Transverse colon (tissue), 4 donors: ENCODE measurements around the gene CFAP410. TPM values are rescaled to one million over a fixed set of nuclear protein-coding genes. Genes with fewer than 3 reads are reported as not detected.

Experiments used
- DNase-seq: peaks from one replicate; pipeline ENCODE4 v3.0.0-alpha.2; 2019
- H3K27ac ChIP-seq, 4 donors: fragments of 200-600 bp; sonication (generic); 2 replicates each; pipeline ENCODE4 v1.5.1; 2016 to 2018; ENCODE audit warnings: inconsistent platforms in 4 of 4
- H3K27me3 ChIP-seq: fragments of 200-600 bp; sonication (generic); 2 replicates; pipeline ENCODE4 v1.5.1; 2017; ENCODE audit warnings: inconsistent platforms
- H3K36me3 ChIP-seq, 4 donors: fragments of 200-600 bp; sonication (generic); 2 replicates each; pipeline ENCODE4 v1.5.1; 2017 to 2019; ENCODE audit warnings: inconsistent platforms in 4 of 4
- H3K4me1 ChIP-seq, 4 donors: fragments of 200-600 bp; sonication (generic); 2 replicates each; pipeline ENCODE4 v1.5.1; 2017 to 2020; ENCODE audit warnings: inconsistent platforms in 4 of 4
- H3K4me3 ChIP-seq, 4 donors: fragments of 200-600 bp; sonication (generic); 1 replicate in 1 of 4; 2 replicates in 3 of 4; pipeline versions ENCODE4 v1.5.1 to v1.6.1; 2017 to 2019; ENCODE audit warnings: inconsistent platforms in 4 of 4
- H3K9me3 ChIP-seq, 2 donors: fragments of 200-600 bp; sonication (generic); 2 replicates each; pipeline ENCODE4 v1.5.1; 2017 to 2019; ENCODE audit warnings: inconsistent platforms in 2 of 2
- EP300 ChIP-seq: sonication (generic); formaldehyde crosslinking; IDR thresholded peaks from one replicate; pipeline ENCODE4 v1.6.1; 2017; ENCODE audit warnings: antibody characterized with exemption, low read depth
- POLR2A ChIP-seq: fragments of 450-650 bp; IDR thresholded peaks from one replicate; pipeline ENCODE4 v1.6.1; 2016; ENCODE audit warnings: antibody characterized with exemption, mild to moderate bottlenecking, moderate library complexity
- POLR2AphosphoS5 ChIP-seq, 3 donors: sonication (generic); formaldehyde crosslinking; IDR thresholded peaks; one replicate each; pipeline ENCODE4 v1.6.1; 2016; ENCODE audit warnings: antibody characterized with exemption in 3 of 3
- WGBS, 2 donors: methylation state at CpG; one replicate each; pipeline ENCODE4 v1.1.5; 2018; ENCODE audit warnings: low coverage in 1 of 2; 5-methylcytosine and 5-hydroxymethylcytosine counted together
- in situ Hi-C, 4 donors: fragments of 200-750 bp; cut with MboI; loops; one replicate each; pipeline versions ENCODE4 v1.15.0 to v1.15.1; 2017; ENCODE audit warnings: low sequenced_read_pairs in 3 of 4, low pct_ligation_motif_present in 1 of 4, low pct_unique_long_range_greater_than_20kb in 1 of 4
- intact Hi-C: fragments of 100-400 bp; cut with DNase I; formaldehyde crosslinking; loops from one replicate; pipeline ENCODE4 v1.15.1; 2023; ENCODE audit warnings: low total_unique reads
- total RNA-seq, 4 donors: library from RNA; depleted of rRNA; stranded (reverse); fragments of >200 nt; gene quantifications; one replicate each; pipeline ENCODE4 v1.1.0, GENCODE V29; 2016
- TF ChIP-seq, protein P1 (sequence below), 5 experiments: fragments of 200-600 bp in 3 of 5; fragments of 450-650 bp in 2 of 5; sonication (generic) in 3 of 5; IDR thresholded peaks; 1 replicate in 2 of 5; 2 replicates in 3 of 5; pipeline ENCODE4 v1.5.1; 2016 to 2017; ENCODE audit warnings: antibody characterized with exemption in 5 of 5, inconsistent platforms in 3 of 5, mild to moderate bottlenecking in 2 of 5, moderate library complexity in 1 of 5

The CFAP410 gene
- total RNA-seq, 4 donors from 2014 or later, result 17.2 to 41.3 (median 32.2) TPM

DNA sequence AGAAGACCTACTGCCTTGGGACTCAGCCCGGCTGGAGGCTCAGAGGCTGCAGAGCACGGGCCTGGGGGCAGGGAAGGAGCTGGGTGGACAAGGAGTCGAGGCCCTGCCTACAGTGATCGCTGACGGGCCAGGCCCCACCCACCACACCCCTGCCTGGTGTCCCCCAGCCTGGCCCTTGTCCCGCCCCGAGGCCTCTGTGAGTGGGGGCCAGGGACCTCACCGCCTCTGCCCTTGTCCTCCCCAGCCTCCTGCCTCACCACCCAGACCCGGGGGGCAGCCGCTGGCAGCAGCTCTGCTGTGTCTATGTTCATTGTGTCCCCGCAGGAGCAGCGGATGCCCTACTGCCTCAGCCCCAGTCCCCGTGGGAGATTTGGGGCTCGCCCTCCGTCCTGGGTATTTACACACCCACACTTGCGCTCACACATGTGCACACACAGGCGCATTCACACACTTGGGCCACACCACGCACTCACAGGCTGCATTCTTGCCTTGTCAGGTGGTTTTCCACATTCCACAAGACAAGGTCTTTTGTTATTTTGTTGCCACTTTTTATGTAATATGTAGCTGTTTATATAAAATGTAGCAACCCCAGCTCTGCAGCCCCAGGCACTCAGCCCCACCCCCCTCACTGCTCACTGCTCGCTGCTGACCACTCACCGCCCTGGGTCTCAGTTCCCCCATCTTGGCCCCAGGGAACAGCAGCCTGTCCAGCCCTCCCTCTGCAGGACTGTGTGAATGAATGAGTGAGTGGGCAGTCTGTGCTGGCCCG lies 32.1 kb downstream of the CFAP410 start:
- DNase-seq, result no peak
- no peak overlapping the region for H3K27ac ChIP-seq
- H3K27me3 ChIP-seq, result no peaks in the 10 kb centered on the region
- H3K4me1 ChIP-seq, result peaks cover 24 to 35% (median 29%) of the 10 kb centered on the region in 4 donors
- in situ Hi-C loops (no loop called here), intact Hi-C loops (no loop called here)
- WGBS, 2 donors, result 84% methylated on average over 20 of the region's 21 CpGs; no CpG with 5 or more reads in 1 of the 2 donors
- no peak overlapping the region for H3K4me3 ChIP-seq
- no peak for TF ChIP-seq POLR2A
- no peak for TF ChIP-seq POLR2AphosphoS5 (IDR thresholded peaks at IDR 0.05)
- no peaks in the 10 kb centered on the region for H3K9me3 ChIP-seq
- H3K36me3 ChIP-seq, result peaks cover 0 to 16% (median 4%) of the 10 kb centered on the region in 4 donors

DNA sequence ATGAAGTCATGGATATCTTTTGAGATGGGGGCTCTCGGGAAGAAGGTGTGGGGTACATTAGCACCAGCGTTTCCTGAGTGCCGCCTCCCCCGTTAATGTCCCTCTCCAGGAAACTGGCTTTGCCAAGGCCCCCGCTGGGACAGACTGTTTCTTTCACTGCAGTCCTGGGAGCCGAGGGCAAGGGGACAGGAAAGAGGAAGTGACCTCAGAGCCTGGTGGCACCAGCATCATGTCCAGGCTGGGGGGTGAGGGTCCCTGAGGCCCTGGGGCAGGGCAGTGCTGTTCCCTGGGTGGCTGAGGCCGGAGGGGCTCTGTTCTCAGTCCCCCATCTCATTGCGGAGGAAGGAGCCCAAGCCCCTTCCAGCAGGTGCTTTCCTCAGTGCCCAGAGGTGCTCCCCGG lies 33.5 kb downstream of the CFAP410 start:
- DNase-seq, result no peak
- TF ChIP-seq, protein P1, sequence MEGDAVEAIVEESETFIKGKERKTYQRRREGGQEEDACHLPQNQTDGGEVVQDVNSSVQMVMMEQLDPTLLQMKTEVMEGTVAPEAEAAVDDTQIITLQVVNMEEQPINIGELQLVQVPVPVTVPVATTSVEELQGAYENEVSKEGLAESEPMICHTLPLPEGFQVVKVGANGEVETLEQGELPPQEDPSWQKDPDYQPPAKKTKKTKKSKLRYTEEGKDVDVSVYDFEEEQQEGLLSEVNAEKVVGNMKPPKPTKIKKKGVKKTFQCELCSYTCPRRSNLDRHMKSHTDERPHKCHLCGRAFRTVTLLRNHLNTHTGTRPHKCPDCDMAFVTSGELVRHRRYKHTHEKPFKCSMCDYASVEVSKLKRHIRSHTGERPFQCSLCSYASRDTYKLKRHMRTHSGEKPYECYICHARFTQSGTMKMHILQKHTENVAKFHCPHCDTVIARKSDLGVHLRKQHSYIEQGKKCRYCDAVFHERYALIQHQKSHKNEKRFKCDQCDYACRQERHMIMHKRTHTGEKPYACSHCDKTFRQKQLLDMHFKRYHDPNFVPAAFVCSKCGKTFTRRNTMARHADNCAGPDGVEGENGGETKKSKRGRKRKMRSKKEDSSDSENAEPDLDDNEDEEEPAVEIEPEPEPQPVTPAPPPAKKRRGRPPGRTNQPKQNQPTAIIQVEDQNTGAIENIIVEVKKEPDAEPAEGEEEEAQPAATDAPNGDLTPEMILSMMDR (IDR thresholded peaks at IDR 0.05), result no peak
- TF ChIP-seq EP300, result no peak
- no peak for TF ChIP-seq POLR2AphosphoS5 (IDR thresholded peaks at IDR 0.05)
- TF ChIP-seq POLR2A, result no peak
- in situ Hi-C loops, result no loop called here
- Histone ChIP-seq H3K27me3 (no peaks in the 10 kb centered on the region), H3K27ac (no peak overlapping the region), H3K4me1 (peaks cover 35 to 50% (median 44%) of the 10 kb centered on the region in 4 donors), H3K9me3 (no peaks in the 10 kb centered on the region), H3K36me3 (peaks cover 0 to 4% (median 0%) of the 10 kb centered on the region in 4 donors), H3K4me3 (no peak overlapping the region)
- intact Hi-C loops, result no loop called here
- WGBS, 2 donors, result 77% methylated on average over 9 of the region's 9 CpGs; no CpG with 5 or more reads in 1 of the 2 donors

DNA sequence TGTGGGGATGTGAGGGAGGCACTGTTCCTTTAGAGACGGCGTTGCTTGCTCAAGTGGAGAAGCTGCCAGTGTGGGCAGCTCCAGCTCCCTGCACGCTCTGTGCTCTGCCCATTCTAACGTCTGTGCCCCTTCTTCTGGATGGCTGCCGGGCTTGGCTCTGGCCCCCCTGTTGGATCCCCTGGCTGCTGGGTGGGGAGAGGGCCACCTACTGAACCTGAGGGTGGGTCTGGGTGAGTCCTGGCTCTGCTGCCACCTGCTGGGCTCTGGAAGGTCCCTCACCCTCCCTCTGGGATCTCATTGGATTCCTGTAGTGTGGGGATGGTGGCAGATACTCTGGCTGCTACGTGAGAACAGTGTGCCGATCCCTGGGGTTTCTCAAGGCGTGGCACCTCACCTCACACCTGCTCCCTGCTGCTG lies 34.3 kb downstream of the CFAP410 start:
- Histone ChIP-seq H3K27me3 (no peaks in the 10 kb centered on the region), H3K27ac (peak overlapping the region; percentile 94 to 98 (median 98)), H3K4me1 (peaks cover 35 to 51% (median 45%) of the 10 kb centered on the region in 4 donors), H3K4me3 (no peak overlapping the region), H3K36me3 (no peaks in the 10 kb centered on the region), H3K9me3 (no peaks in the 10 kb centered on the region)
- peak; percentile 64 for DNase-seq
- intact Hi-C loops, result no loop called here
- in situ Hi-C loops, result no loop called here
- TF ChIP-seq, protein P1 (IDR thresholded peaks at IDR 0.05), result peak; percentile 50 to 74 (median 61)
- TF ChIP-seq POLR2A (no peak), POLR2AphosphoS5 (IDR thresholded peaks at IDR 0.05) (no peak), EP300 (no peak)
- 41% methylated on average over 7 of the region's 8 CpGs; no CpG with 5 or more reads in 1 of the 2 donors for WGBS, 2 donors

GRCh38 chr21:44304011-44304616 lies 35.1 kb downstream of the CFAP410 start:
- H3K4me3 ChIP-seq, result peak overlapping the region in 1 of 4 donors; percentile 1
- H3K4me1 ChIP-seq, result peaks cover 36 to 55% (median 50%) of the 10 kb centered on the region in 4 donors
- DNase-seq, result peak; percentile 25
- intact Hi-C loops (no loop called here), in situ Hi-C loops (no loop called here)
- 63% methylated on average over 13 of the region's 16 CpGs; no CpG with 5 or more reads in 1 of the 2 donors for WGBS, 2 donors
- H3K27ac ChIP-seq, result peak overlapping the region; percentile 94 to 98 (median 98)
- H3K9me3 ChIP-seq, result no peaks in the 10 kb centered on the region
- H3K27me3 ChIP-seq, result no peaks in the 10 kb centered on the region
- TF ChIP-seq POLR2AphosphoS5 (IDR thresholded peaks at IDR 0.05), result no peak
- TF ChIP-seq, protein P1 (IDR thresholded peaks at IDR 0.05), result peak in 1 of 5 experiments; percentile 3
- no peaks in the 10 kb centered on the region for H3K36me3 ChIP-seq
